ENCODE results near the gene RFX4.

DNA sequence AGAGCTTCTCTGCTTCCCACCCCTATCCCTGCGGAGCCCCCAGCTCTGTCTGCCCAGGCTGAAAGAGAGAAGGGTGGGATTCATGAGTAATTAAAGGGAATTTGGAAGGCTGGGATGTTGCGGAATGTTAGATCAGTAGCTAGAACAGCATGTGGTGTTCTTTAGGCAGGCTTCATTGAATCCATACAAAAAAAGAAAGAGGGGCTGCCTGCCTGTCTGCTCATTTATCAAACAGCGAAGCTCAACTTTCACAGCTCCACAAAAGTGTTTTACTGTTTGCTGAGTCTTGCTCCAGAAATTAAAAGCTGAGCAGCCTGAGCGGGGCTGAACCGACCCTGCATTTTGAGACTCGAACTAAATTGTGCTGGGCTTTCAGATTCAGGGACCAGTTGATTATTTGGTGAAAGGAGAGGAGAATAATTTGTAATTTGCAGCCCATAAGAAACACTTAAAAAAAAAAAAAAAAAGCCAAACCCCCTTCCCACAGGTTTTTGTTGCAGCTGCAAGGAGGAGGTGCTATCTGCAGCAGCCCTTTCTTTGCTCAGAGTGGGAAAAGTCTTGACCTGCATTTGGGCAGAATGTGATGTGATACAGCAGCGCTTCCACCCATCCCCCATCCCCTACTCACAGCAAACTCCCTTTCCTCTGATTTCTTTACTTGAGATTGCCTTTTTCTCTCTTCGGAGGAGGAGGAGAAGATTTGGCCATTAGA, 89.7 kb downstream of the RFX4 start:
- TF ChIP-seq, protein P1, sequence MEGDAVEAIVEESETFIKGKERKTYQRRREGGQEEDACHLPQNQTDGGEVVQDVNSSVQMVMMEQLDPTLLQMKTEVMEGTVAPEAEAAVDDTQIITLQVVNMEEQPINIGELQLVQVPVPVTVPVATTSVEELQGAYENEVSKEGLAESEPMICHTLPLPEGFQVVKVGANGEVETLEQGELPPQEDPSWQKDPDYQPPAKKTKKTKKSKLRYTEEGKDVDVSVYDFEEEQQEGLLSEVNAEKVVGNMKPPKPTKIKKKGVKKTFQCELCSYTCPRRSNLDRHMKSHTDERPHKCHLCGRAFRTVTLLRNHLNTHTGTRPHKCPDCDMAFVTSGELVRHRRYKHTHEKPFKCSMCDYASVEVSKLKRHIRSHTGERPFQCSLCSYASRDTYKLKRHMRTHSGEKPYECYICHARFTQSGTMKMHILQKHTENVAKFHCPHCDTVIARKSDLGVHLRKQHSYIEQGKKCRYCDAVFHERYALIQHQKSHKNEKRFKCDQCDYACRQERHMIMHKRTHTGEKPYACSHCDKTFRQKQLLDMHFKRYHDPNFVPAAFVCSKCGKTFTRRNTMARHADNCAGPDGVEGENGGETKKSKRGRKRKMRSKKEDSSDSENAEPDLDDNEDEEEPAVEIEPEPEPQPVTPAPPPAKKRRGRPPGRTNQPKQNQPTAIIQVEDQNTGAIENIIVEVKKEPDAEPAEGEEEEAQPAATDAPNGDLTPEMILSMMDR (conservative IDR thresholded peaks at IDR 0.05 in 1 of 2, IDR thresholded peaks at IDR 0.05 in 1 of 2; ENCODE audit: extremely low read depth in 1 of 2, insufficient read depth in 1 of 2, low read depth in 1 of 2, low read length in 2 of 2): no peak
- no peak for TF ChIP-seq EZH2 (IDR thresholded peaks at IDR 0.05; ENCODE audit: borderline replicate concordance, low read length)

Data from mammary epithelial cell (primary cell).